ENCODE results near the gene SLC25A43. TPM values are rescaled to one million over a fixed set of nuclear protein-coding genes. Genes with fewer than 3 reads are reported as not detected.

The SLC25A43 gene
- total RNA-seq, 1 donor from 2014 or later = 13.4 TPM

DNA sequence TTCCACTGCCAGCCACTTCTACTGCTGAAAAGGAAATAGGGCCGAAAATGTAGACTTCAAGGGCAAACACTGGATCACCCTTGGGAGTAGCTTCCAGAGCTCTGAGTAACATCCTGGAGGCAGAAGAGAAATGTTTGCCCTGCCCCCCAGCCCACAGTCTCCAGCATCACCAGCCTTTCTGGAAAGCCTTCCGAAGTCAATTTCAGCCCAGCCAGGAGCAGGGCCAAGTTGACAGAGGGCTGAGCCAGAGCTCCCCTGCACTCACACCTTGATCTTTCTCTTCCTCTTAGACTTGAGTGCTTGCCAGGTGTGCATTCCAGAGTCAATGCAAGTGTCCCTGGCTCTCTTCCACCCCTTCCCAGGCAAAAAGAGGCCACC, 104.3 kb downstream of the SLC25A43 start:
- H3K4me3 ChIP-seq (ENCODE audit: low read depth, low read length) = no peak overlapping the region
- FAIRE-seq = no peak

More for the DNA sequence above, 104.3 kb downstream of the SLC25A43 start:
- H3K36me3 ChIP-seq (ENCODE audit: control insufficient read depth, insufficient read depth, low read length) = no peaks in the 10 kb centered on the region
- TF ChIP-seq, protein P1, sequence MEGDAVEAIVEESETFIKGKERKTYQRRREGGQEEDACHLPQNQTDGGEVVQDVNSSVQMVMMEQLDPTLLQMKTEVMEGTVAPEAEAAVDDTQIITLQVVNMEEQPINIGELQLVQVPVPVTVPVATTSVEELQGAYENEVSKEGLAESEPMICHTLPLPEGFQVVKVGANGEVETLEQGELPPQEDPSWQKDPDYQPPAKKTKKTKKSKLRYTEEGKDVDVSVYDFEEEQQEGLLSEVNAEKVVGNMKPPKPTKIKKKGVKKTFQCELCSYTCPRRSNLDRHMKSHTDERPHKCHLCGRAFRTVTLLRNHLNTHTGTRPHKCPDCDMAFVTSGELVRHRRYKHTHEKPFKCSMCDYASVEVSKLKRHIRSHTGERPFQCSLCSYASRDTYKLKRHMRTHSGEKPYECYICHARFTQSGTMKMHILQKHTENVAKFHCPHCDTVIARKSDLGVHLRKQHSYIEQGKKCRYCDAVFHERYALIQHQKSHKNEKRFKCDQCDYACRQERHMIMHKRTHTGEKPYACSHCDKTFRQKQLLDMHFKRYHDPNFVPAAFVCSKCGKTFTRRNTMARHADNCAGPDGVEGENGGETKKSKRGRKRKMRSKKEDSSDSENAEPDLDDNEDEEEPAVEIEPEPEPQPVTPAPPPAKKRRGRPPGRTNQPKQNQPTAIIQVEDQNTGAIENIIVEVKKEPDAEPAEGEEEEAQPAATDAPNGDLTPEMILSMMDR (IDR thresholded peaks at IDR 0.05; ENCODE audit: insufficient read depth, low read length, severe bottlenecking) = no peak
- H3K27me3 ChIP-seq (ENCODE audit: control insufficient read depth, insufficient read depth, low read length) = no peaks in the 10 kb centered on the region
- DNase-seq (ENCODE audit: low read depth) = peak; percentile 80

Other genes with a start within 250 kb of the SLC25A43 start
- gene PGRMC1, start 163.1 kb upstream of the SLC25A43 start, total RNA-seq = 89.6 and 96.1 TPM in 2 replicates
- 486 and 551 TPM in 2 replicates for gene SLC25A5, start 69.1 kb downstream of the SLC25A43 start, total RNA-seq
- gene STEEP1, start 166.1 kb downstream of the SLC25A43 start, total RNA-seq = 48.9 and 55.5 TPM in 2 replicates
- gene UBE2A, start 175.2 kb downstream of the SLC25A43 start, total RNA-seq = 18.4 and 23.7 TPM in 2 replicates
- gene NKRF, start 207.1 kb downstream of the SLC25A43 start, total RNA-seq = 3.5 and 5.8 TPM in 2 replicates

All from bronchial epithelial cell (primary cell).